ENCODE measurements around the gene HCST.

- TF ChIP-seq CTCF (conservative IDR thresholded peaks at IDR 0.05 in 1 of 2, IDR thresholded peaks at IDR 0.05 in 1 of 2; ENCODE audit: extremely low read depth in 1 of 2, insufficient read depth in 1 of 2, low read depth in 1 of 2, low read length in 2 of 2) (no peak), EZH2 (IDR thresholded peaks at IDR 0.05; ENCODE audit: borderline replicate concordance, low read length) (no peak)
Observed at GRCh38 chr19:35860436-35860817, 41.9 kb upstream of the HCST start.

Measured in mammary epithelial cell (primary cell).